Measurements from ENCODE around the gene PFKL.
"Not testable (repeated sequence)": the region's sequence is repeated elsewhere in the genome, so short reads cannot be mapped to it uniquely, and the experiment has no call there.

PFKL gene

GRCh38 chr21:44334329-44335030, 34.6 kb downstream of the PFKL start:
- no peaks in the 10 kb centered on the region for H3K4me1 ChIP-seq (ENCODE audit: insufficient read depth, low read length)
- no peaks in the 10 kb centered on the region for H3K9me3 ChIP-seq (ENCODE audit: insufficient read depth, low read depth, low read length)
- H3K4me3 ChIP-seq (ENCODE audit: low read length) = no peak overlapping the region
- no peak overlapping the region for H3K27ac ChIP-seq (ENCODE audit: low read length)
- no peak overlapping the region for H3K9ac ChIP-seq (ENCODE audit: low read depth, low read length)
- no peaks in the 10 kb centered on the region for H3K27me3 ChIP-seq (ENCODE audit: insufficient read depth, low read length)
- peaks cover 7% of the 10 kb centered on the region for H3K36me3 ChIP-seq (ENCODE audit: insufficient read depth, low read depth, low read length)

- no peak overlapping the region for H3K4me3 ChIP-seq (ENCODE audit: low read length)
- no peaks in the 10 kb centered on the region for H3K9me3 ChIP-seq (ENCODE audit: insufficient read depth, low read depth, low read length)
- no peaks in the 10 kb centered on the region for H3K27me3 ChIP-seq (ENCODE audit: insufficient read depth, low read length)
- H3K9ac ChIP-seq (ENCODE audit: low read depth, low read length) = no peak overlapping the region
- peaks cover 7% of the 10 kb centered on the region for H3K36me3 ChIP-seq (ENCODE audit: insufficient read depth, low read depth, low read length)
- H3K27ac ChIP-seq (ENCODE audit: low read length) = no peak overlapping the region
- H3K4me1 ChIP-seq (ENCODE audit: insufficient read depth, low read length) = no peaks in the 10 kb centered on the region
Measured at GRCh38 chr21:44335266-44336059, 35.6 kb downstream of the PFKL start.

GRCh38 chr21:44337449-44337848, 37.6 kb downstream of the PFKL start:
- H3K27me3 ChIP-seq (ENCODE audit: insufficient read depth, low read length) = no peaks in the 10 kb centered on the region
- no peak overlapping the region for H3K9ac ChIP-seq (ENCODE audit: low read depth, low read length)
- no peaks in the 10 kb centered on the region for H3K4me1 ChIP-seq (ENCODE audit: insufficient read depth, low read length)
- peaks cover 7% of the 10 kb centered on the region for H3K36me3 ChIP-seq (ENCODE audit: insufficient read depth, low read depth, low read length)
- no peak overlapping the region for H3K27ac ChIP-seq (ENCODE audit: low read length)
- no peak overlapping the region for H3K4me3 ChIP-seq (ENCODE audit: low read length)
- no peaks in the 10 kb centered on the region for H3K9me3 ChIP-seq (ENCODE audit: insufficient read depth, low read depth, low read length)

GRCh38 chr21:44337941-44338895, 38.4 kb downstream of the PFKL start:
- Histone ChIP-seq H3K27me3 (ENCODE audit: insufficient read depth, low read length) (no peaks in the 10 kb centered on the region), H3K4me1 (ENCODE audit: insufficient read depth, low read length) (no peaks in the 10 kb centered on the region), H3K9ac (ENCODE audit: low read depth, low read length) (0 out of 2 replicates have a peak overlapping the region, but pooled peaks have one; percentile 32), H3K9me3 (ENCODE audit: insufficient read depth, low read depth, low read length) (no peaks in the 10 kb centered on the region), H3K4me3 (ENCODE audit: low read length) (peak overlapping the region; percentile 70), H3K36me3 (ENCODE audit: insufficient read depth, low read depth, low read length) (peaks cover 7% of the 10 kb centered on the region), H3K27ac (ENCODE audit: low read length) (no peak overlapping the region)

- peak within 1 kb of the TSS; percentile 95 for H3K4me3 ChIP-seq (ENCODE audit: low read length)
- H3K36me3 ChIP-seq (ENCODE audit: insufficient read depth, low read depth, low read length) = peaks cover 7% of the 10 kb centered on the region
- H3K27me3 ChIP-seq (ENCODE audit: insufficient read depth, low read length) = no peaks in the 10 kb centered on the region
- no peaks in the 10 kb centered on the region for H3K9me3 ChIP-seq (ENCODE audit: insufficient read depth, low read depth, low read length)
- peak within 1 kb of the TSS; percentile 93; the same call in 1 of the 2 replicates for H3K9ac ChIP-seq (ENCODE audit: low read depth, low read length)
- H3K27ac ChIP-seq (ENCODE audit: low read length) = peak within 1 kb of the TSS; percentile 65
- H3K4me1 ChIP-seq (ENCODE audit: insufficient read depth, low read length) = no peaks in the 10 kb centered on the region
Measured at GRCh38 chr21:44338971-44339910, 39.4 kb downstream of the PFKL start, which contains the start of gene CFAP410. Gene CFAP410, minus strand, starts transcription at chr21:44339390. Its CDS starts 196 bp downstream, at chr21:44339194.

- not testable (repeated sequence) for H3K9ac ChIP-seq (ENCODE audit: low read depth, low read length); H3K27me3 ChIP-seq (ENCODE audit: insufficient read depth, low read length); H3K4me3 ChIP-seq (ENCODE audit: low read length); H3K4me1 ChIP-seq (ENCODE audit: insufficient read depth, low read length); H3K36me3 ChIP-seq (ENCODE audit: insufficient read depth, low read depth, low read length); H3K27ac ChIP-seq (ENCODE audit: low read length); H3K9me3 ChIP-seq (ENCODE audit: insufficient read depth, low read depth, low read length)
Measured at GRCh38 chr21:44341726-44342458, 42.0 kb downstream of the PFKL start.

- H3K36me3 ChIP-seq (ENCODE audit: insufficient read depth, low read depth, low read length); H3K27ac ChIP-seq (ENCODE audit: low read length); H3K4me3 ChIP-seq (ENCODE audit: low read length); H3K27me3 ChIP-seq (ENCODE audit: insufficient read depth, low read length); H3K4me1 ChIP-seq (ENCODE audit: insufficient read depth, low read length); H3K9me3 ChIP-seq (ENCODE audit: insufficient read depth, low read depth, low read length); H3K9ac ChIP-seq (ENCODE audit: low read depth, low read length): not testable (repeated sequence)
Measured at GRCh38 chr21:44342981-44343380, 43.1 kb downstream of the PFKL start.

GRCh38 chr21:44344541-44345183, 44.8 kb downstream of the PFKL start:
- H3K36me3 ChIP-seq (ENCODE audit: insufficient read depth, low read depth, low read length) = no peaks in the 10 kb centered on the region
- H3K9me3 ChIP-seq (ENCODE audit: insufficient read depth, low read depth, low read length) = no peaks in the 10 kb centered on the region
- no peaks in the 10 kb centered on the region for H3K27me3 ChIP-seq (ENCODE audit: insufficient read depth, low read length)
- no peak overlapping the region for H3K9ac ChIP-seq (ENCODE audit: low read depth, low read length)
- no peaks in the 10 kb centered on the region for H3K4me1 ChIP-seq (ENCODE audit: insufficient read depth, low read length)
- no peak overlapping the region for H3K27ac ChIP-seq (ENCODE audit: low read length)
- no peak overlapping the region for H3K4me3 ChIP-seq (ENCODE audit: low read length)

- H3K9ac ChIP-seq (ENCODE audit: low read depth, low read length) = no peak overlapping the region
- H3K4me1 ChIP-seq (ENCODE audit: insufficient read depth, low read length) = no peaks in the 10 kb centered on the region
- H3K36me3 ChIP-seq (ENCODE audit: insufficient read depth, low read depth, low read length) = no peaks in the 10 kb centered on the region
- no peaks in the 10 kb centered on the region for H3K9me3 ChIP-seq (ENCODE audit: insufficient read depth, low read depth, low read length)
- H3K4me3 ChIP-seq (ENCODE audit: low read length) = no peak overlapping the region
- no peaks in the 10 kb centered on the region for H3K27me3 ChIP-seq (ENCODE audit: insufficient read depth, low read length)
- no peak overlapping the region for H3K27ac ChIP-seq (ENCODE audit: low read length)
Measured at GRCh38 chr21:44345495-44345894, 45.6 kb downstream of the PFKL start.

GRCh38 chr21:44347911-44348451, 48.1 kb downstream of the PFKL start:
- no peaks in the 10 kb centered on the region for H3K4me1 ChIP-seq (ENCODE audit: insufficient read depth, low read length)
- no peak overlapping the region for H3K4me3 ChIP-seq (ENCODE audit: low read length)
- H3K27ac ChIP-seq (ENCODE audit: low read length) = no peak overlapping the region
- H3K9me3 ChIP-seq (ENCODE audit: insufficient read depth, low read depth, low read length) = no peaks in the 10 kb centered on the region
- no peaks in the 10 kb centered on the region for H3K36me3 ChIP-seq (ENCODE audit: insufficient read depth, low read depth, low read length)
- no peaks in the 10 kb centered on the region for H3K27me3 ChIP-seq (ENCODE audit: insufficient read depth, low read length)
- H3K9ac ChIP-seq (ENCODE audit: low read depth, low read length) = no peak overlapping the region

Data from iPS-20b (cell line).